ENCODE data around the gene ARHGAP19.

ARHGAP19 gene

DNA sequence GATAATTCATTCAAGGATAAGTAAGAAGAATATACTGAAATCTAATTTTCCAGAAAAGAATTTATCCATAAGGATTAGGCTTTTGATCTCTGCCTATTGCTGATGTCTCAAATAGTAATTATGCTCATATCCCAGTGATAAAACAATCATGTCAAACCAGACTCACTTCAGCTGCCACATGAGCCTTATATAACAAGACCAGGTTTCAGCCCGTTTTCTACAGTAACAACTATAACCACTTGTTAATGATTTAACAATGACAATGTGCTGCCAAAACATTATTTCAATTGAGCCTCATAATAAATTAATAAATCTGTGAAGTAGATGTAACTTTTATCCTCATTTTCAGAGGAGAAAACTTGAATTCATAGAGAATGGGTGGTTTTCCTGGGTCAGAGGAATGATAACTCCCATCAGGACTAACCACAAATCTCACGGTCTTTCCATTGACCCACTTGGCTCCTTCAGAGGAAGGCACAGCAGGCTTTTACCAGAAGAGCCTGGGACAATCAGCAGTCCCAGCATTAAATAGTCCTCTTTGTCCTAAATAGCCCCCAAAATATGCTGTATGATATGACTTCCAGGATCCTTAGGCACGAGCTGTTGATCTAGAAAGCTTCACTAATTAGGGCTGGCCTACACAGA lies 64.2 kb downstream of the ARHGAP19 start:
- no peak for DNase-seq (ENCODE audit: low spot score)
- TF ChIP-seq CTCF (IDR thresholded peaks at IDR 0.05; ENCODE audit: extremely low read depth, missing control alignments), result no peak

DNA sequence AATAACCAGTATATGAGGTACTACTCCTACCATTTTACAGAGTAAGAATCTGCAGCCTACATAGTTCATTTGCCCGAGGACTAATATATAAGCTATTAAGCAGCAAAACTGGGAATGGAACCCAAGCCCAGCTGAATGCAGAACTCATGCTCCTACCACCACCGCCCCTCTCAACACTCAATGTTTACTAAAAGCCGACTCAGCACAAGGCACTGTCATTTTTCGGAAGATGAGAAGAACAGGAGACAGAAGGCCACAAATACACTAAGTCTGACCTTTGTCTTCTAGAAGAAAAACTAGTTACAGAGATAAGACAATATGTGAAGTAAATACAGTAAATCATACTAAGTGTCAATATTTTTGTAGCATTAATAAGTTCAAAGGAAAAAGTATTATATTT lies 66.0 kb downstream of the ARHGAP19 start:
- TF ChIP-seq CTCF (IDR thresholded peaks at IDR 0.05; ENCODE audit: extremely low read depth, missing control alignments), result no peak
- no peak for DNase-seq (ENCODE audit: low spot score)

DNA sequence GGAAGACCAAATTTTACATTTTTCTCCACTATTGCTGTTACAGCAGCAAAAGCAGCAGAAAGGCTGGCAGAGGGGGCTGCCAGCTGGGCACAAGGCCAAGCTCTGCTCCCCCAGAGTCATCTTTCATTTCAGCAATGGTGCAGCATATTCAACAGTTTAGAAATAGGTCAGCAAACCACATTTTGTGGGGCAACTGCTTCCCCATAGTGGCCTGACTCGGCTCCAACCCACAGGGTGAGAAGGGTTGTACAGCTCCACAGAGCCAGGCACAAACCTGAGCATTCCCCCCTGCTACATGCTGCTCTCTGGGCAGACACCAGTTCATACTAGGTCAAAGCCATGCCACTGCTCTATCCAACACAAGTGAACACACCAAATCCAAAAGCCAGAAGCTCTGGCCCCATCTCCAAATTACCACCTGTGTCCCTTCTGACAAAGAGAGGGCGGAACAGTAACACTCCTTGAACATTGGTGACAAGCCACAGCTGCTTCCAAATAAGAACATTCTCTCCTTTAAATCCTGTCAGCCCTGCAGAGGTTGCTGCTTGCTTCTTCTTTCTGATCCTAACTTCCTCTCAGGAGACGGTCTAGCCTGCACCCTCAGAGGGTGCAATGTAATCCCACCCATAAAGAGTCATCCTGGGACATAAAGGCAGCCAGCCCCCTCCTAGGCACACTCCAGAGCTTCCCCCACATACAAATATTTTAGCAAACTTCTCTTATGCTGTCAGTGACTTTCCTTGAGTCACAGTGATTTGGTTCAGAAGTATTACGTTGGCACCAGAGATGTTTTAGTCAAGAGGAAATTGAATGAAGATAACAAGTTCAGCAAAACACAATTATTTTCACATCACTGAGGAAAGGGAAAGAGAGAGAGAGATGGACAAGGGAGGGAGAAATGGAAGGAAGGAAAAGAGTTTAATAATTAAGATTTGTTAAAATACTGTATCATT lies 67.7 kb downstream of the ARHGAP19 start:
- TF ChIP-seq CTCF (IDR thresholded peaks at IDR 0.05; ENCODE audit: extremely low read depth, missing control alignments), result no peak
- no peak for DNase-seq (ENCODE audit: low spot score)

GRCh38 chr10:97222326-97222961 lies 70.0 kb downstream of the ARHGAP19 start:
- TF ChIP-seq CTCF (IDR thresholded peaks at IDR 0.05; ENCODE audit: extremely low read depth, missing control alignments), result no peak
- no peak for DNase-seq (ENCODE audit: low spot score)

DNA sequence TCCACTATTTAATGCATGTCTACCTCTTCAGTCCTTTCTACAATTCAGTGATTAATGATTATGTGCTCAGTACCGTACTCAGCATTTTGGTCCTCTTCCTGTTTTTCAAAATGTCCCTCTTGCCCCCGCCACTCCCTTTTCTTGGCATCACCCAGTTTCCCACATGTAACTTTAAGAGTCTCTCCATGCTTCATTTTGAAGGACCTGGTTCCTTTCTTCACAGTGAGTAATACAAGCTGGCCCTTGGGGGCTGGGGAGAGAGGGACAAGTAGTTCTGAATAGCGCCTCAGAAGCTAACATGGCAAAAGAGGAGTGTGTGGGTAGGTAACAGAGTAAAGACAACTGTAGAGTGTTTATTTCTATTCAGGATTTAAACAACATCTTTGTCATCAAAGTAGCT lies 72.1 kb downstream of the ARHGAP19 start:
- no peak for DNase-seq (ENCODE audit: low spot score)
- TF ChIP-seq CTCF (IDR thresholded peaks at IDR 0.05; ENCODE audit: extremely low read depth, missing control alignments), result no peak

- no peak for DNase-seq (ENCODE audit: low spot score)
- no peak for TF ChIP-seq CTCF (IDR thresholded peaks at IDR 0.05; ENCODE audit: extremely low read depth, missing control alignments)
Observed at GRCh38 chr10:97217299-97217698, 75.1 kb downstream of the ARHGAP19 start.
